GM20000 (cell line): ENCODE results near the gene ITGB4.

ENCODE experiments used
- DNase-seq: peaks from one replicate; pipeline ENCODE4 v3.0.0; 2012; ENCODE audit warnings: low spot score
- TF ChIP-seq, protein P1 (sequence below): IDR thresholded peaks from 2 replicates; pipeline ENCODE4 v1.5.1; 2012; ENCODE audit warnings: mild to moderate bottlenecking, control low read depth; ENCODE audit errors: extremely low read depth, missing control alignments

The ITGB4 gene

DNA sequence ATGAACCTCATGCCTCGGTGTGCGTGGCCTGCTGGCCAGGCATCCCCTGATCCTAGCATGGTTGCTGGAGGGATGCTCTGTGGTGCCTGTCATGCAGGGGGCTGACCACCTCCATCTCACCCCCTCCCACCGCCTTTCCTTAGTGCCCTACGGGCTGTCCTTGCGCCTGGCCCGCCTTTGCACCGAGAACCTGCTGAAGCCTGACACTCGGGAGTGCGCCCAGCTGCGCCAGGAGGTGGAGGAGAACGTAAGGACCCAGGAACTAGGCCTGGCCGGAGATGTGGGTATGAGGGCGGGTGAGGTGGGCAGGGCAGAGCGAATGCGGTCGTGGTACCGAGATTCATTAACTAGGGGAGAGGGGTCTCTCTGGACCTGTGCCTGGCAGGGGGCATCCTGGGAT, 19.0 kb downstream of the ITGB4 start:
- TF ChIP-seq, protein P1, sequence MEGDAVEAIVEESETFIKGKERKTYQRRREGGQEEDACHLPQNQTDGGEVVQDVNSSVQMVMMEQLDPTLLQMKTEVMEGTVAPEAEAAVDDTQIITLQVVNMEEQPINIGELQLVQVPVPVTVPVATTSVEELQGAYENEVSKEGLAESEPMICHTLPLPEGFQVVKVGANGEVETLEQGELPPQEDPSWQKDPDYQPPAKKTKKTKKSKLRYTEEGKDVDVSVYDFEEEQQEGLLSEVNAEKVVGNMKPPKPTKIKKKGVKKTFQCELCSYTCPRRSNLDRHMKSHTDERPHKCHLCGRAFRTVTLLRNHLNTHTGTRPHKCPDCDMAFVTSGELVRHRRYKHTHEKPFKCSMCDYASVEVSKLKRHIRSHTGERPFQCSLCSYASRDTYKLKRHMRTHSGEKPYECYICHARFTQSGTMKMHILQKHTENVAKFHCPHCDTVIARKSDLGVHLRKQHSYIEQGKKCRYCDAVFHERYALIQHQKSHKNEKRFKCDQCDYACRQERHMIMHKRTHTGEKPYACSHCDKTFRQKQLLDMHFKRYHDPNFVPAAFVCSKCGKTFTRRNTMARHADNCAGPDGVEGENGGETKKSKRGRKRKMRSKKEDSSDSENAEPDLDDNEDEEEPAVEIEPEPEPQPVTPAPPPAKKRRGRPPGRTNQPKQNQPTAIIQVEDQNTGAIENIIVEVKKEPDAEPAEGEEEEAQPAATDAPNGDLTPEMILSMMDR: no peak

DNA sequence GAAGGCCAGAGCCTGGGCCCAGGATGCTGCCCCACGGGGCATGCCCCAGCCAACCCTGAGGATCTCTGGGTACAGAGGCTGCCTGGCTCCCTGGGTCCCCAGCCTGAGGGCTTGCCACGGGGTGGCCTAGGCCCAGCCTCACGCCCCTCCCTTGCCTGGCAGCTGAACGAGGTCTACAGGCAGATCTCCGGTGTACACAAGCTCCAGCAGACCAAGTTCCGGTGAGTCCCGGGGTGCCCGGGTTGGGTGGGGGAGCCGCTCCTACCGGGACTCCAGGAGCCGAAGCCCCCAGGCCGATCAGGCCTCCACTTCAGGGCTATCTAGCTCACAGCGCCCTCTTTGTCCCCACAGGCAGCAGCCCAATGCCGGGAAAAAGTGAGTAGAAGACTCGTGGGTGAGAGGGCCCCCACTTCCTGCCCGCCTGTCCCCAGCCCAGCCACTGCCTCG, 19.4 kb downstream of the ITGB4 start:
- TF ChIP-seq, protein P1: no peak
- no peak for DNase-seq

More for the DNA sequence above, 19.0 kb downstream of the ITGB4 start:
- DNase-seq: no peak

DNA sequence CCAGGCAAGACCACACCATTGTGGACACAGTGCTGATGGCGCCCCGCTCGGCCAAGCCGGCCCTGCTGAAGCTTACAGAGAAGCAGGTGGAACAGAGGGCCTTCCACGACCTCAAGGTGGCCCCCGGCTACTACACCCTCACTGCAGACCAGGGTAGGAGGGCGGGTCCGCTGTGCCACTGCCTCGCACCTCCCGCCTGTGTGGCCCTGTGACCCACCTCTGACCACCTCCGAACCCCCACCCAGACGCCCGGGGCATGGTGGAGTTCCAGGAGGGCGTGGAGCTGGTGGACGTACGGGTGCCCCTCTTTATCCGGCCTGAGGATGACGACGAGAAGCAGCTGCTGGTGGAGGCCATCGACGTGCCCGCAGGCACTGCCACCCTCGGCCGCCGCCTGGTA, 21.1 kb downstream of the ITGB4 start:
- TF ChIP-seq, protein P1: no peak
- no peak for DNase-seq

DNA sequence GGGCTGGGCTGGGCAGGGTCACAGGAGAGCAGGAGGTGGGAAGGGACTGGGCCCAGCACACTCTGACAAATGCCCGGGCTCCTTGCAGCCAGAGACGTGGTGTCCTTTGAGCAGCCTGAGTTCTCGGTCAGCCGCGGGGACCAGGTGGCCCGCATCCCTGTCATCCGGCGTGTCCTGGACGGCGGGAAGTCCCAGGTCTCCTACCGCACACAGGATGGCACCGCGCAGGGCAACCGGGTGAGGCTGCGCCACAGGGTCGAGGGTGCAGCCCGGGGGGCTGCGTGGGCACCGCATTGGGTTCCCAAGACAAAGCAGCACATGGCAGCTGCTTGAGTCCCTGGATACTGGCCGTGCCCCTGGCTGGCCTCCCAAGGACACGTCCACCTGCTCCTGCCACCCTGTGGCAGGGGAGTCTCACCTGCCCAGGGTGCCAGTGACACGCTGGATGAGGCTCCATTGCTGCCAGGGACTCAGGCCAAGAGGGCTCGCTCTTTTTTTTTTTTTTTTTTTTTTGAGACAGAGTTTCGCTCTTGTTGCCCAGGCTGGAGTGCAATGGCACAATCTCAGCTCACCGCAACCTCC, 22.5 kb downstream of the ITGB4 start:
- TF ChIP-seq, protein P1: no peak
- no peak for DNase-seq

DNA sequence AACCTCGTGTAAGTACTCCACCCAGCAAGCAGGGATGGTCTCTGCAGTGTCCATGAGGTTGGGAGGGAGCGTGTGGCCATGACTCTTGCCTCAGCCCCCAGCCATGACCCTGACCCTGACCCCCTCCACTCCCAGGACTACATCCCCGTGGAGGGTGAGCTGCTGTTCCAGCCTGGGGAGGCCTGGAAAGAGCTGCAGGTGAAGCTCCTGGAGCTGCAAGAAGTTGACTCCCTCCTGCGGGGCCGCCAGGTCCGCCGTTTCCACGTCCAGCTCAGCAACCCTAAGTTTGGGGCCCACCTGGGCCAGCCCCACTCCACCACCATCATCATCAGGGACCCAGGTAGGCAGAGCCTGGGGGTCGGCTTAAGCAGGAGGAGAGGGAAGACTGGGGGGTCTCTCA, 27.4 kb downstream of the ITGB4 start:
- no peak for DNase-seq
- TF ChIP-seq, protein P1: no peak

DNA sequence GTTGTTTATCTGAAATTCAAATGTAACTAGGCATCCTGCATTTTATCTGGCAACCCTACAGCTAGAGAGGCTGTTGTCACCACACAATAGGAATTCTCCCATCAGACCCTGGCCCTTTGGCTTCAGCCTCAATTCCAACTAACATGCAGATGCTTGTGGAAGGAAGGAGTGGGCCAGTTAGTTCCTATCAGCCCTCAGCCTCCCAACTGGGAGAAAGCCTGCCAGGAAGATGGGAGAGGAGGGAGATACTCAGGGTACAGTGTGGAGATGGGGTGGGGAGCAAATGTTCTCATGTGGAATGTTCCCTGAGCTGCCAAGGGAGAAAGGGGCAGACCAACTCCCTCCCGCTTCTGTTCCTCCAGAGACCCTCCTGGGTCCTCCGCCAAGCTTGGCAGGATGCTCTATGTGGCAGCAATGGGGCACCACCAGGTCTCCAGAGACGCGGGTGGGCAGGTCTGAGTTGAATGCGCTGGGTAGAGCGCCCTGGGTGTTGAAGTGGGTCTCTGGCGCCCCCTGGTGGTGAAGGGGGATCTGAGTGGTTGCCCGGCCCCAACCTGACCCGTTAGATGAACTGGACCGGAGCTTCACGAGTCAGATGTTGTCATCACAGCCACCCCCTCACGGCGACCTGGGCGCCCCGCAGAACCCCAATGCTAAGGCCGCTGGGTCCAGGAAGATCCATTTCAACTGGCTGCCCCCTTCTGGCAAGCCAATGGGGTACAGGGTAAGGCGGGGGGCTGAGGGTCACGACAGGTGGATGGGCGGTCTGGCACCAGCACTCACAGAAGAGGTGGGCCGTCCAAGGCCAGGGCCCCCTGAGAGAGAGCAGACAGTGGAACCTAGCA, 28.5 kb downstream of the ITGB4 start:
- TF ChIP-seq, protein P1: peak; percentile 72
- peak; percentile 89 for DNase-seq

DNA sequence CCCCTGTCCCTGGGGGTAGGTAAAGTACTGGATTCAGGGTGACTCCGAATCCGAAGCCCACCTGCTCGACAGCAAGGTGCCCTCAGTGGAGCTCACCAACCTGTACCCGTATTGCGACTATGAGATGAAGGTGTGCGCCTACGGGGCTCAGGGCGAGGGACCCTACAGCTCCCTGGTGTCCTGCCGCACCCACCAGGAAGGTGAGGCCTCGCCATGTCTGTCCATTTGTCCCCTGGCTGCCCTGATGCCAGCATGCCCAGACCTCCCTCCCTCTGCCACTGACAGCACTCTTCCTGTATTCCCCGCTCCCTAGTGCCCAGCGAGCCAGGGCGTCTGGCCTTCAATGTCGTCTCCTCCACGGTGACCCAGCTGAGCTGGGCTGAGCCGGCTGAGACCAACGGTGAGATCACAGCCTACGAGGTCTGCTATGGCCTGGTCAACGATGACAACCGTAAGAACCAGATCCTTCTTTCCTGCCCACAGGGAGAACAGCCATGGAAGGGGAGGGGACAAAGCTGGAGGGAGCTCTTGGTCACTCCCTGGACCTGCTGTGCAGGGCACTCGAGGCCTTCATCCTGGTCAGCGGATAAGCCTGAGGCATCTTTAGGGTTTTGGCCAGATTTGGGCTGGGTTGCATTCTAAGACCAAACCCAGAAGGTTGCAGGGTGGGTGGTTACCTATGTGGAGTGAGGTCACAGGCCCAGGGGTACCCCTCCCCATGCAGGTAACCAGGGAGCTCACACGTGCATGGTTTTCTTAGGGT, 29.6 kb downstream of the ITGB4 start:
- TF ChIP-seq, protein P1: no peak
- no peak for DNase-seq
